Osteocyte (in vitro differentiated cells): ENCODE data around the gene POLR3K. TPM values are rescaled to one million over a fixed set of nuclear protein-coding genes. Genes with fewer than 3 reads are reported as not detected.

Experiments
- DNase-seq: peaks from one replicate; pipeline ENCODE4 v3.0.0; 2021; ENCODE audit warnings: mixed read lengths; ENCODE audit not compliant: unreplicated experiment; ENCODE audit errors: extremely low spot score
- H3K27ac Mint-ChIP-seq: one replicate; pipeline ENCODE4 v1.8.0; 2021; ENCODE audit warnings: mild to moderate bottlenecking, mixed read lengths; ENCODE audit not compliant: unreplicated experiment
- H3K27me3 Mint-ChIP-seq: one replicate; pipeline ENCODE4 v1.8.0; 2021; ENCODE audit warnings: mixed read lengths; ENCODE audit not compliant: unreplicated experiment
- H3K36me3 Mint-ChIP-seq: one replicate; pipeline ENCODE4 v1.8.0; 2021; ENCODE audit warnings: mixed read lengths; ENCODE audit not compliant: unreplicated experiment
- H3K4me1 Mint-ChIP-seq: one replicate; pipeline ENCODE4 v1.8.0; 2021; ENCODE audit warnings: mixed read lengths; ENCODE audit not compliant: unreplicated experiment
- H3K4me3 Mint-ChIP-seq: one replicate; pipeline ENCODE4 v1.8.0; 2021; ENCODE audit warnings: mild to moderate bottlenecking, moderate library complexity, mixed read lengths; ENCODE audit not compliant: unreplicated experiment
- H3K9me3 Mint-ChIP-seq: one replicate; pipeline ENCODE4 v1.8.0; 2021; ENCODE audit warnings: mixed read lengths; ENCODE audit not compliant: unreplicated experiment
- total RNA-seq: library from RNA; stranded (reverse); gene quantifications from 2 replicates; pipeline ENCODE4 v1.2.1, GENCODE V29; 2021
- TF ChIP-seq, protein P1 (sequence below): fragments of 200-600 bp; sonication (generic); IDR thresholded peaks from 2 replicates; pipeline ENCODE4 v1.5.0; 2021; ENCODE audit warnings: antibody characterized with exemption, mild to moderate bottlenecking, moderate library complexity

POLR3K gene
- total RNA-seq, 1 donor from 2014 or later = 10.3 TPM

DNA sequence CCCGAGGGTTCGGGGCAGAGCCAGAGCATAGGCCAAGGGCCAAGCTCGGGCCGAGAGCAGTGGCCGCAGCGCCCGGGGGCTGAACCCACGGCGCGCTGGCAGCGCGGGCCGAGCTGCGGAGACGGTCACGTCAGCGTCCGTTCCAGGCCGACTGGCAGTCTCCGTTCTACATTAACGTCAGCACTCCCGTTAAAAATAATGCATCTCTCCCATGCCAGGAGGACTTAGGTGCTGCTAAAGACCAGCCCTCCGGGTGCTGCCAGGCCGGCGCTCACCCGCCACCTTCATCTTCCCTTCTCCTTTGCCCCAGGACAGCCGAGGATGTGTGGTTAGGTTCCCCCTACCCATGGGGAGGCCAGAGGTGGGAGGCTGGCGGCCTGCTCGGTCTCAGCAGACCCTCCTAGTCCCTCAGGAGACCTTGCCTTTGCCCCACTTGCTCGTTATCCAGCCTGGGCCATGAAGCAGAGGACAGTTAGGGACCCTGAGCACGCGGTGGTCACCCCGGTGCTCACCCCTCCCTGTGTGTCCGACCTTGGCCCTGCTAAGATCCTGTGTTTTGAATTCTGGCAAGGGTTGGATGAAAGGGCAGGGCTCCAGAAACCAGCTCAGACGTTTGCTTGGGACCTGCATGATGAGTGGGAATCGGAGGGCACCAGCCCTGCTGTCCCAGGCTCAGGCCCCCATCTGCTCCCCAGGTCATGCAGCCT, 25.2 kb upstream of the POLR3K start:
- no peaks in the 10 kb centered on the region for H3K9me3 Mint-ChIP-seq
- H3K4me3 Mint-ChIP-seq = peak overlapping the region; percentile 82
- H3K27ac Mint-ChIP-seq = peak overlapping the region; percentile 87
- TF ChIP-seq, protein P1, sequence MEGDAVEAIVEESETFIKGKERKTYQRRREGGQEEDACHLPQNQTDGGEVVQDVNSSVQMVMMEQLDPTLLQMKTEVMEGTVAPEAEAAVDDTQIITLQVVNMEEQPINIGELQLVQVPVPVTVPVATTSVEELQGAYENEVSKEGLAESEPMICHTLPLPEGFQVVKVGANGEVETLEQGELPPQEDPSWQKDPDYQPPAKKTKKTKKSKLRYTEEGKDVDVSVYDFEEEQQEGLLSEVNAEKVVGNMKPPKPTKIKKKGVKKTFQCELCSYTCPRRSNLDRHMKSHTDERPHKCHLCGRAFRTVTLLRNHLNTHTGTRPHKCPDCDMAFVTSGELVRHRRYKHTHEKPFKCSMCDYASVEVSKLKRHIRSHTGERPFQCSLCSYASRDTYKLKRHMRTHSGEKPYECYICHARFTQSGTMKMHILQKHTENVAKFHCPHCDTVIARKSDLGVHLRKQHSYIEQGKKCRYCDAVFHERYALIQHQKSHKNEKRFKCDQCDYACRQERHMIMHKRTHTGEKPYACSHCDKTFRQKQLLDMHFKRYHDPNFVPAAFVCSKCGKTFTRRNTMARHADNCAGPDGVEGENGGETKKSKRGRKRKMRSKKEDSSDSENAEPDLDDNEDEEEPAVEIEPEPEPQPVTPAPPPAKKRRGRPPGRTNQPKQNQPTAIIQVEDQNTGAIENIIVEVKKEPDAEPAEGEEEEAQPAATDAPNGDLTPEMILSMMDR = no peak
- peaks cover 56% of the 10 kb centered on the region for H3K4me1 Mint-ChIP-seq
- peaks cover 2% of the 10 kb centered on the region for H3K36me3 Mint-ChIP-seq
- H3K27me3 Mint-ChIP-seq = no peaks in the 10 kb centered on the region
- DNase-seq = no peak

DNA sequence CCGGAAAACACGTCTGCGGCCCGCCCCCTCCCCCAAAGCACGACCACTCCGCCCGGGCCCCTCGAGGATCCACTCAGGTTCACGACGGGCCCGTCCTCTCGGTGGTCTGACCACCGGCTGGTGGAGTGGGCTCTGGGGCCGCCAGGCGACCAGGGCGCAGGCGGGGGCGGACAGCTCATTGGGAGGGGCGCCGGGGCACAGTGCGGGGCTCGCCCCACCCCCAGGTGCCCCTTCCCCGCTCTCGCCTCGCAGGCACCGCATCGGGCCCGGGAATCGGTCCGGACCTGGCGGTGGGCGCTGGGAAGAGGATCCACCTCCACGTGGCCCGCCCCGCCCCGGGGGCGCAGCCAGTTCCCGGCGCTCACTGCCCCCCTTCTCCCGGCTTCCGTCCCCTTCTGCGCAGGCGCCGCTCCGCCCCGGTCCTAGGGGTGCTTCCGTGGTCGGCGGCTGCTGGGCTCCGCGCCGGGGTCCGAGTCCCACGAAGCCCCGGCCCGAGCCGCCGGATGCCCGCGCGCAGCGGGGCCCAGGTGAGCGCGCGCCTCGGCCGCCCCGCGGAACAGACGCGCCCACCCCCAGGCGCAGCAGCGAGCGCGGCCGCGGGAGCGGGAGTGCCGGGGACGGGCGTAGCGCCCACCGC, 24.5 kb upstream of the POLR3K start, which contains the start of gene MPG:
Gene MPG (plus strand): TSS at position 419 of the 637 bp plus-strand sequence. CDS start 85 bp downstream, at position 504.
- peak within 1 kb of the TSS; percentile 95 for H3K27ac Mint-ChIP-seq
- peaks cover 1% of the 10 kb centered on the region for H3K36me3 Mint-ChIP-seq
- DNase-seq = peak; percentile 94
- H3K9me3 Mint-ChIP-seq = no peaks in the 10 kb centered on the region
- peak within 1 kb of the TSS; percentile 82 for H3K4me3 Mint-ChIP-seq
- TF ChIP-seq, protein P1 = no peak
- no peaks in the 10 kb centered on the region for H3K27me3 Mint-ChIP-seq
- peaks cover 59% of the 10 kb centered on the region for H3K4me1 Mint-ChIP-seq

DNA sequence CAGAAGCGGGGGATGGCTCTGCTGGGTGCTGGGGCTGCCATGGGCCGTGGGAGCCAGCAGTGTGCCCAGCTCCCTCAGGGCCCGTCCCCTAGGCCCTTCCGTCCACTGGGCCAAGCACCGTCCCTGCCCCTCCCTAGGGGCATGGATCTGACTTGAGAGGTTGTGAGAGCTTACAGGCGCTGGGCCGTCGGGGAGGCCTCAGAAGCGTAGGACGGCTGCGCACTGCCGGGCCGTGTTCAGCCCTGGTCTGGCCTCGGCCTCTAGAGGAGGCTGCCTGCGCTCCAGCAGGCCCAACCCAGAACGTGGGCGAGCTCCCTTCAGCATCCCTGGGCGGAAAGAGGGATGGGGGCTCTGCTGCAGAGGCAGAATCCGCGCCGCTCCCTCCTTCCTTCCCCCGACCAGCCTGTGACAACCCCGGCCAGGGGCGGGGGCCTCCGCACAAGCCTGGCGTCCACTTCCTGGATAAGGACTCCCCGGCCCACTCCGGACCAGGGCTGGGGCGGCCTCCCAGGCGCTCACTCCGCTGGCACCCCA, 23.9 kb upstream of the POLR3K start:
- H3K4me3 Mint-ChIP-seq = peak overlapping the region; percentile 68
- DNase-seq = no peak
- peaks cover 59% of the 10 kb centered on the region for H3K4me1 Mint-ChIP-seq
- H3K27ac Mint-ChIP-seq = peak overlapping the region; percentile 95
- H3K36me3 Mint-ChIP-seq = peaks cover 1% of the 10 kb centered on the region
- TF ChIP-seq, protein P1 = no peak
- H3K27me3 Mint-ChIP-seq = no peaks in the 10 kb centered on the region
- H3K9me3 Mint-ChIP-seq = no peaks in the 10 kb centered on the region

DNA sequence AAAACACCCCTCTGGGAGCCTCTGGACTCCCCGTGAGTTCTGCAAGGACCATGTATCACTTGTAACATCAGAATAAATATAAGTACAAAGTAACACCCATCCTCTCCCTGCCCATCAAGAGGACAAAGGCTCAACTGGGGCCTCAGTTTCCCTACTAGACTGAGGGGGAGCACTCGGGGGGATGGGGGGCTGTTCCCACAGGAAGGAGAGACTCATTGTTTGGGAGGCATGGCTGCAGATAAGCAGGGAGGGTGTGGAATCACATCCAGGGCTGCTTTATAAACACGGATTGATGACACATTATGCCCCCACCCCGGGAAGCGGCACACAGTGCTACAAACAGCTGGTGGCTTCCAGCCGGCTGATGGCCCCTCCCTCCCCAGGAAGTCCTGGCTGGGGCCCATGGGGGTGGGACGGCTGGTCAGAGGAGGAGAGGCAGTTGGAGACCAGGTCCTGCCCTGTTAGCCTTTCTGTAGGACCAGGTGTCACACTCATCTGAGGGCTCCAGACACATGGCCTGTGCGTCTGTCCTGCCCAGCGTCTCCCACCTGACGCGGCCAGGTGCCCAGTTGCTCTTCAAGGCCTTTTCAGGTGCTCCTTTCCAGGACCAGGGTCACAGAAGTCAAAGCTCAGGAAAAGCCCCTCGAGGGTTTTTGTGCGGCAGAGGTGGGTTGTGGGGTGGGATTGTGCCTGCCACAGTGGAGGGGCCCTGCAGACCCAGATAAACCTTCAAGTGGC, 23.3 kb upstream of the POLR3K start:
- H3K27me3 Mint-ChIP-seq = no peaks in the 10 kb centered on the region
- DNase-seq = no peak
- TF ChIP-seq, protein P1 = no peak
- H3K36me3 Mint-ChIP-seq = peaks cover 1% of the 10 kb centered on the region
- peak overlapping the region; percentile 68 for H3K4me3 Mint-ChIP-seq
- H3K27ac Mint-ChIP-seq = peak overlapping the region; percentile 95
- H3K9me3 Mint-ChIP-seq = no peaks in the 10 kb centered on the region
- peaks cover 59% of the 10 kb centered on the region for H3K4me1 Mint-ChIP-seq
